HG03103 (cell line): ENCODE measurements around the gene SLC24A3.

Experiments used
- ATAC-seq: cut with Tn5 transposase; IDR thresholded peaks from one replicate; pipeline ENCODE4 v1.9.1; 2021; ENCODE audit warnings: low read depth; ENCODE audit not compliant: unreplicated experiment

SLC24A3 gene

DNA sequence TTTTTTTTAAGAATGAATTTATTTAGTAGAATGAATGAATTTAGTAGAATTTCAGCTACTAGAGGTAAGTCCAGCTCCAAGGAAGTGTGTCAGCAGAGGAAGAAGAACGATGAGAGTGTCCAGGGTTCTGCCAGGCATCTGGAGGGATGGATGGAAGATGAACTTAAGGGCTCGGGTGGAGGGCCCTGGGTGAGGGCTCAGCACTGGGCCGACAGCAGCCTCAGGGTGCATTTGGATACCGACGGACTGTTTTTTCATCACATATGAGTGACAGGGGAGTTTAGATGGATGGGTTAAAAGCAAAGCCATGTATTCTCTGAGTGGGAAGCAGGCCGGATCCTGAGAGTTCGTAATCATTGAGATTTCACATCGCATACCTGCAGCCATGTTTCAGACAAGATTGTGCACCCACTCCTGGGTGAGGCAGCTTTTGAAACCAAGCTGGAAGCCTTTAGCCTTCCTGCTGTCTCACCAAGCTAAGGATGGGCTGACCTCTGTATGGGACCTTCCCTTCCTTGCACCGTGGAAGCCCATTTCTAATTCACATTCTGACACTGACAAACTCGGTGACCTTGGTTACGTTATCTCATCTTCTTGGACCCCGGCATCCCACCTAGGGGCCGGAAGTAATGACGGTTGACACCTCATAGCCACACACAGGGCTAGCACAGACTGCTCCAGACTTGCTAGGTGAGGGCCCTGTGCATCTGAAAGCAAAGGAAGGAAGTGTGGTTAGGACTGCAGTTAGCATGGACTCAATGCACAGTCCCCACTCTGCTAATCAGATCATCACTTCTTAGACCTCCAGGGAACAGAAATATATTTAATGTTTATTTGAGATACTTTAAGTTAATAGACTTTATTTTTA, 228.5 kb downstream of the SLC24A3 start:
- ATAC-seq, result no peak

GRCh38 chr20:19446246-19446645, 233.8 kb downstream of the SLC24A3 start:
- ATAC-seq, result no peak

DNA sequence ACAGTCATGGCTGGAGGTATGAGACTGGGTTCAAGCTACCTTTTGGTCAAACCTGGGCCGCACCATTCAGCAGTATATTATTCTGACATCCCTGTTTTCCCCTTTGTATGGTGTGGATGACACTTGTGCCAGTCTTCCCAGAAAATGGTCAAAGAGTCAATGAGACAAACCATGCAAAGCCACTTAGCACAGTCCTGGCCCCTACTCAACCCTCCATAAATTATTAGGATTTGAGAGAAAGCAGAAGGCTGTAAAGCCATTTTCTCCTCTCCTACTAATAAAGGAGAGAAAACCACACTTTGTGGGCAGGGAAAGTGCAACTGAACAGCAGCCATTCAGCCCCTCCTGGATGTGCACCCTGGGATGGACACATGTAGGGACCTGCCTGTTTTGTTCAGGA, 236.2 kb downstream of the SLC24A3 start:
- no peak for ATAC-seq

DNA sequence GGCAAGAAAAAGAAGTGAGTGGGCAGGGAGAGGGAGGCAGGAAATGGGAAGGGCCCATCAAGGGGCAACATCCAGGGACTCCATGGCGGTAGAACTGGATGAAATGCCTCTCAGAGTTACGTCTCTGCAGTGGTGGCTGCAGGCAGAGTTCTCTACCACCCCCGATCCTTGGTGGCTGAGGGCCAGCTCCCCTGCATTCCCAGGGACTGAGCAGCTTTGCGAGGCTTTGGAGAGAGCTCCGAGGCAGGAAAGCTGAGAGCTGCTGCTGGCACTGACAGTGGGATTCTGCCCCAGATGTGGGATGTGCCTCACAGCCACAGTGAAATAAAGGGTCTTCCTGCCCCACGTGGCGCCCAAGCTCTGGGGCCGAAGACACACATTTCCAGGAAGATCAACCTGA, 236.6 kb downstream of the SLC24A3 start:
- ATAC-seq, result no peak

DNA sequence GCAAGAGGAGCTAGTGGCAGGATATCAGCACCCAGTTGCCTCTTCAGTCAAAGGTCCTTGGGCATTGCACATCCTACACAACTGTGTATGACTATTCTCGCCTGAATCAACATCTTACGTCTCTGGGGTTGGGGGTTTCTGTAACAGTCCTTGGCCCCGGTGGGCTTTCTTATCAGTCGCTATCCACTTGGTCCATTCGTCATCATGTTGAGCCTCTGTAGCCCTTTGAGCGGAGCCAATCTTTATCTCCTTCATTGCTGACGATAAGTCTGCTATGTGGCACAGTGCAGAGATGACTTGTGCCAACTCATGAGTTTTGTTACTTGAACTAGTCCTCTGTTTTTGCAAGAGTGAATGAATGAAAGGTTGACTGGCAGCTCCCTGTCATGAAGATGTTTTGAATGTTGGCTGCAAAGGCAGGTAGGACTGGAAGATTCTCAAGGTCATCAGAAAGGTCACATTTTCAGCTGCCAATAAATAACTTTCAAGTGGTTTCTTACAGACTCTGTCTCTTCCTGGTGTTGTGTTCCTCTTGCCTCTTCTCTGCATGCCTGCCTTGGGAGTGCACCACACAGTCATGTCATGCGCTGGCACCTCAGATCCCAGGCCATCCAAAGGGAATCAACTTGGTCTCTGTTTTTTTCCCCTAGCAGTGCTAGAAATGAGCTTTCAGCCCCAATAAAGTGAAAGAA, 238.9 kb downstream of the SLC24A3 start:
- no peak for ATAC-seq

DNA sequence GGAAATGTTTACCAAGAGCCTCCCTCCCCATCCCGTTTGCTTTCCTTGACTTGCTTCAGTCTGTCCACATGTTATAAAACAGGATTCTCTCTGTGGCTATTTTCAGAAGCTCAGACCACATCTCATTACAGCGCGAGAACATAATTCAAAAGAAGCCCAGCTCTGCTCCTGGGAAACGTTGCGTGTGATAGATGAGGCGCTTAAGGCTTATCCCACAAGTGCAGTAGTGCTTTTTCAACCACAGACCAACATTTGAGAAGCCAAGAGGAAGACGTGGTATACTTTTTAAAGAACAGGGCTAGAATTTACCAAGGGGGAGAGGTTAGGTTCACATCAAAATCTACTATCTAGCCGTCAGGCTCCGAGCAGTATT, 239.5 kb downstream of the SLC24A3 start:
- no peak for ATAC-seq

DNA sequence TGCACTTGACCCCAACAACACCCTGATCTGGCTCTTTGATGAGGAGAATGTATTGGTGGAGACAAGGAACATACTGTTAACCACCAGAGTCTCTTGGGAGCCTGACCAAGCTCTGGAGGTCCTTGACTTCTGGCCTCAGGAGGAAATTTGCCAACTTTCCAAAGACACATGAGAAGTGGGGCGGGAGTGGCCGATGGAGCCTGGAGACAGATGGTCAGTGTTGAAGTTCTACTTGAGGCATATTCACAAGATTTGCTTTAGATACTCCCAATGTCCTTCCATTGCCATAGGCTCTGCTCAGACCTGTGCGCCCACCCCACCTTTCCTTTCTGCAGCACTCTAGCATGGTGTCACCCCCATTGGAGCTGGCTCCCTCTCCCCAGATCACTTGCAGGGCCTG, 241.0 kb downstream of the SLC24A3 start:
- ATAC-seq, result no peak

DNA sequence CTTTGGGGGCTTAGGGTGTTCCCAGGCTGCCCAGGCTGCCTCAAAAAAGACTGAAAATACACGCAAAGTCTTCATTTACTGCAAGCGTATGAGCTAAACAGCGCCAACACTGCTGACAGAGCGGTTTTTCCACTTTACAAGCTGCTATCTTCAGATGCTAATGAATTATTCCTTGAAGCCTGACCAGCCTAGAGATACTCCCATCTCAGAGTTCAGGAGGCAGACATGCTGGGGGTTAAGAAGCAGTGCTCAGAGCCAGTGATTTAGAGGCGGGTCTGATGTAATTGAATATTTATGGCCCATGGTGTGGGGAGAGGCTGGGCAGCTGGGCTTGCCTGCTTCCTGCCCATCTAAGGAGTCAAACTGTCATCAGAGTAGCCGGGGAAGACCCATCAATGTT, 241.4 kb downstream of the SLC24A3 start:
- ATAC-seq, result no peak

DNA sequence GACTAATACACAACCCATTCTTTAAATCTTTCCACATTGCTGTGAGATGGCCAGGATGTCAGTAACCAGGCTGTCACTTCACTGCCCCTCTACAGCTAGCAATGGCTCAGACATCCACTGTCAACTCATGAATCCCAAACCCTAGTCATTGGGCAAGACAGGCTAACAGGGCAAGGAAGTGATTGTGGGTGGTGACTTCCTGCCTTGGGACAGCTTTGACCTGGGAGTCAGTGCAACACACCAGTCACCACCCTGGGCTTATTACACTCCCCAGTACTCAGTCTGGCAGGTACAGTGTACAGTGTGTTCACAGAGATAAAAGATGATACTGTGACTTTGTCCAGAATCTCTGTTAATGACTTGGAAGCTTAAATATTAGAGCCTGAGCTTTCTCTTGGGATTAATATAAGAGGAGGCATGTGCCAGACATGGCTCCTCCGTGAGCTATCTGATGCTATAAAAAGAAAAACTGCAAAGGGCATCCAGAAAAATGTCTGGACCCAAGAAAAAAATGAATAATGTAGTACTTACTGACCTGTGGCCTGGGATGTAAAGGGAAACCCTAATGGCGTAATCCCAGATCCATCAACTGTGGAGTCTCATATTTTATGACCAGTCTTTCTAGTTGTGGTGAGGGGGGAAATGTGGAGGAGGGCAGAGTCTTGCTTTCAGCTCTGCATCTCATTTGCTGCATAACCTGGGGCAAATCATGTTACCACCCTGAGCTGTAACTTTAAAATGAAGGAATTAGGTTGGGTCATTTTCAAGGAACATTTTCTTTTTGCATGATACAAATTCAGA, 244.4 kb downstream of the SLC24A3 start:
- ATAC-seq, result no peak

DNA sequence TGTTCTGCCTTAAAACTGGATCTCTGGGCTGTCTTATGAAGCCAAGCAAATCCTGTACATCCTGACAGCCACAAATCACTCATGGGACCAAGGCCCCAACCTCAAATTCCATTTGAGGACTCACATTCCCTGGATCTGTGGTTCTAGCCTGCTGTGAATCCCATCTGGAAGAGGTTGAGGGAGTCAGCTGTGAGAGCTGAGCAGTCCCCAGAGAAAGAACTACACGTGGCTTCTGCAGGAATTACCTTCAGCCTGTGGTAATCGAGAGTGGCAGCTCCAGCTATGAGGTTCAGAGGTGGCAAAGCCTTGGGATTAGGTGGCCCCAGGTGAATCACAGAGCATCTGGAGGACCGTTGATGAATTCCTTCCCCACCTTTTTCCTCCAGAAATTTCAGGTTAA, 245.2 kb downstream of the SLC24A3 start:
- no peak for ATAC-seq

- no peak for ATAC-seq
These were observed 247.9 kb downstream of the SLC24A3 start for GRCh38 chr20:19460386-19460785.

GRCh38 chr20:19462491-19462890, 250.0 kb downstream of the SLC24A3 start:
- ATAC-seq, result no peak

- ATAC-seq, result no peak
These were observed 251.2 kb downstream of the SLC24A3 start for GRCh38 chr20:19463597-19463996.

- no peak for ATAC-seq
These were observed 253.1 kb downstream of the SLC24A3 start for GRCh38 chr20:19465536-19465935.

- no peak for ATAC-seq
These were observed 253.9 kb downstream of the SLC24A3 start for GRCh38 chr20:19466206-19466928.

DNA sequence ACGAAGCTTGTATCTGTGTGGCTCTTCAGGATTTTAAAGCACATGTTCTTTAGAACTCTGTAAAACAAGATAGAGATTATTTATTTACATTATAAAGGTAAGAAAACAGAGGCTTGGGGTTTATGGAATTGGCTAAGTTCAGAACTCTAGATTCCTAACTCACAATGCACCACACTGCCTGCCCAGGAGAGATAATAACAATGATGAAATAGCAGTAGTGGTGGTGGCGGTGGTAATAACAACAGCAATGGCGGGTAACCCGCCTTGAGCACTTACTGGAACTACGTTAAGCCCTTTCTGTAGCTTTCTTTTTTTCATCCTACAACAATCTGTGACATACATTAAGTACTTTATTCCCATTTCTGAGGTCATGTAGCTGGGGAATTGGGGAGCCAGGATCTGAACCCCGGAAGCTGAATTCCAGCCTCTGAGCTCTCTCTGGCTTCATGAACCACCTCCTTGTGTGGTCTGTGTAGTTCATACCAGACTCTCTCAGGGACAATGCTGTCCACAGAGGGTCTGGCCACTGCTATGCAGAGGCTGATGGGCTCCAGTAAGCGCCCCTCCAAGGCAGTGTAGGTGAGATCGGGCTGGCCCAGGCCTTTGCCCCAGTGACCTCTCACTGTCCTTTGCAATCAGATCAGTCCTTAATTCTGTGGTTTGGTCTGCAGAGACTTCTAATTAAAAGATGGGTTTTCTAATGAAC, 260.9 kb downstream of the SLC24A3 start:
- ATAC-seq, result no peak

GRCh38 chr20:19473922-19474286, 261.5 kb downstream of the SLC24A3 start:
- ATAC-seq, result no peak

GRCh38 chr20:19478320-19478895, 266.0 kb downstream of the SLC24A3 start:
- no peak for ATAC-seq

- no peak for ATAC-seq
These were observed 270.3 kb downstream of the SLC24A3 start for GRCh38 chr20:19482726-19483125.

- ATAC-seq, result no peak
These were observed 270.9 kb downstream of the SLC24A3 start for GRCh38 chr20:19483309-19483708.
